Spleen (tissue), 7 donors: ENCODE results near the gene AP4B1.

Experiments used
- POLR2A ChIP-seq, 3 donors: fragments of 450-650 bp; IDR thresholded peaks; one replicate each; pipeline ENCODE4 v1.5.1; 2017; ENCODE audit warnings: antibody characterized with exemption in 3 of 3, mild to moderate bottlenecking in 1 of 3
- POLR2AphosphoS5 ChIP-seq, 3 donors: sonication (generic); formaldehyde crosslinking; IDR thresholded peaks; one replicate each; pipeline ENCODE4 v1.5.1; 2017; ENCODE audit warnings: antibody characterized with exemption in 3 of 3
- TF ChIP-seq, protein P1 (sequence below), 11 experiments: fragments of 200-600 bp in 7 of 11; fragments of 450-650 bp in 4 of 11; sonication (generic) in 4 of 11; IDR thresholded peaks in 8 of 11; conservative IDR thresholded peaks in 3 of 11; 1 replicate in 7 of 11; 2 replicates in 4 of 11; pipeline versions ENCODE4 v1.4.0 to v1.8.0; 2016 to 2021; ENCODE audit warnings: antibody characterized with exemption in 11 of 11, inconsistent platforms in 4 of 11, mild to moderate bottlenecking in 1 of 11
- donor health status: DM: no; HTN: no; CAD: no; lungs with moderate emphysema.
- donor health status: DM: no; HTN: no; CAD: no.
- donor health status: DM: no; HTN: no; CAD: no.

GRCh38 chr1:113945329-113945728 is 40.7 kb upstream of the AP4B1 start:
- TF ChIP-seq, protein P1, sequence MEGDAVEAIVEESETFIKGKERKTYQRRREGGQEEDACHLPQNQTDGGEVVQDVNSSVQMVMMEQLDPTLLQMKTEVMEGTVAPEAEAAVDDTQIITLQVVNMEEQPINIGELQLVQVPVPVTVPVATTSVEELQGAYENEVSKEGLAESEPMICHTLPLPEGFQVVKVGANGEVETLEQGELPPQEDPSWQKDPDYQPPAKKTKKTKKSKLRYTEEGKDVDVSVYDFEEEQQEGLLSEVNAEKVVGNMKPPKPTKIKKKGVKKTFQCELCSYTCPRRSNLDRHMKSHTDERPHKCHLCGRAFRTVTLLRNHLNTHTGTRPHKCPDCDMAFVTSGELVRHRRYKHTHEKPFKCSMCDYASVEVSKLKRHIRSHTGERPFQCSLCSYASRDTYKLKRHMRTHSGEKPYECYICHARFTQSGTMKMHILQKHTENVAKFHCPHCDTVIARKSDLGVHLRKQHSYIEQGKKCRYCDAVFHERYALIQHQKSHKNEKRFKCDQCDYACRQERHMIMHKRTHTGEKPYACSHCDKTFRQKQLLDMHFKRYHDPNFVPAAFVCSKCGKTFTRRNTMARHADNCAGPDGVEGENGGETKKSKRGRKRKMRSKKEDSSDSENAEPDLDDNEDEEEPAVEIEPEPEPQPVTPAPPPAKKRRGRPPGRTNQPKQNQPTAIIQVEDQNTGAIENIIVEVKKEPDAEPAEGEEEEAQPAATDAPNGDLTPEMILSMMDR (IDR thresholded peaks at IDR 0.05 in 8 of 11, conservative IDR thresholded peaks at IDR 0.05 in 3 of 11) = no peak
- TF ChIP-seq POLR2AphosphoS5 (IDR thresholded peaks at IDR 0.05) = no peak
- no peak for TF ChIP-seq POLR2A (IDR thresholded peaks at IDR 0.05)
